HG03066 (cell line): ENCODE data around the gene SLC6A3.
"Not testable (repeated sequence)": the region's sequence is repeated elsewhere in the genome, so short reads cannot be mapped to it uniquely, and the experiment has no call there.

Source experiments
- ATAC-seq: cut with Tn5 transposase; IDR thresholded peaks from one replicate; pipeline ENCODE4 v1.9.1; 2021; ENCODE audit warnings: low read depth; ENCODE audit not compliant: unreplicated experiment

SLC6A3 gene

DNA sequence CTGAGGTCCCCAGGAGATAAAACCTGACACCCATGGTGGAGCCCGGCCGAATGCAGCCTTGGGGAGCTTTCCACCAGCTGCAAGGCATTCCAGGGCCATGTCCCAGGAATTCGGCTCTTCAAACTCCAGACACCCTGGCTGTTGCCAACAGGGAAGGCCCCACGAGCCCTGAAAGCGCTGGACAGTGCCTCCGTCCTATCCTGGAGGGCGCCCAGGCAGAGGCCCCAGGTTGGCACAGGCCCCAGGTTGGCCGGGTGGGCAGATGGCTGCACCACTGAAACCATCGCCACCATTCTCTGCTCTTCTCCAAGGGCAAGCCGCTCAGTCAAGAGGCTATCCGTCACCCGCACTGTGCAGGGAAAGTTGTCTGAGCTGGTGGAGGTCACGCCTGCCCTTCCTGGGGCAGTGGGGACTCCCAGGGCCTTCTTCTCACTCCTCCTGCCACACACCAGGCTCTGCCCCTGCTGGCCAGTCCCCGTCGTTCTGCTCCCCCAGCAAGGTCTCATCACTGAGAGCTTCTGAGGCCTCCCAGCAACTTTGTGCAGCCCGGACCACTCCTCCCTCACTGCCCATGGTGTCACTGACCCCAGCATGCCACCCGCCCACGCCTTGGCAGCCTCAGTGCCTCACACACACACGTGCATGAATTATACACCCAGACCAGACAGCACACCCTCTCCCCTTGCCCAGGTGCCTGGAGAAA, 21.2 kb downstream of the SLC6A3 start:
- ATAC-seq = no peak

DNA sequence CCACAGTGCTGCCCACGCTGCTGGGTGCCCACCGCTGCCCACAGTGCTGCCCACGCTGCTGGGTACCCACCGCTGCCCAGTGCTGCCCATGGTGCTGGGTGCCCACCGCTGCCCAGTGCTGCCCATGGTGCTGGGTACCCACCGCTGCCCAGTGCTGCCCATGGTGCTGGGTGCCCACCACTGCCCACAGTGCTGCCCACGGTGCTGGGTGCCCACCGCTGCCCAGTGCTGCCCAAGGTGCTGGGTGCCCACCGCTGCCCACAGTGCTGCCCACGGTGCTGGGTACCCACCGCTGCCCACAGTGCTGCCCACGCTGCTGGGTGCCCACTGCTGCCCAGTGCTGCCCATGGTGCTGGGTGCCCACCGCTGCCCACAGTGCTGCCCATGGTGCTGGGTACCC, 22.7 kb downstream of the SLC6A3 start:
- ATAC-seq = not testable (repeated sequence)

DNA sequence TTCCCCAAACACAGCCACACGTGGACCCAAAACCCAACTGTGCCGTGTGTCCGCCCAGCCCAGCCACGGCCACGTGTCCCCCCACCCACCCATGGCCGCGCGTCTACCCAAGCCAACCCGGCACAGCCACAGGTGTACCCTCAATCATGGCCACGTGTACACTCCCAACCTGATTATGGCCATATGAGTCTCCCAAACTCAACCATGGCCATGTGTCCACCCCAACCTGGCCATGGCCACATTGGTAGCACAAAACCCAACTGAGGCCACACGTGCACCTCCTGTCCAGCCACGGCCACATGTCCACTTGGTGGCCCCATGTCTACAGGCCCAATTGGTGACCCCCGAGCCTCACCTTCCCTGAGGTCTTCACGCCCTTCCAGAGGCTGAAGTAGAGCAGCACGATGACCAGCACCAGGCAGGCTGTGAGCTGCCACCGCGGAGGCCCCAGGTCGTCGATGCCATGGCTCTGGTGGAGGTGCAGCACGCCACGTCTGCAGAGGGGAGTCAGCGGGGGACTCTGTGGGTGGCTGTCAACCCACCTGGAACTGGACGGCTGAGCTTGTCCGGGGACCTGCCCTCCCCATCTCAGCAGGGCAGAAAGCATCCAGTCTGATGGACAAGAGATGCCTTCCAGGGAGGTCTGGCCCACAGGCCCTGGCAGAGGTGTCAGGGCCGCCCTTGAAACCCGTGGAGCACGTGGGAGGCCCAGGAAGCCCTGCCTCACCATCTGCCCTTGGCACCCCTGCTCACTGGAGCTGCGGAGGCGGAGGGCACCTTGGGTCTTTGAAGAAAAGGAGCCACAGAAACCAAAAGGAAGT, 23.5 kb downstream of the SLC6A3 start:
- no peak for ATAC-seq

DNA sequence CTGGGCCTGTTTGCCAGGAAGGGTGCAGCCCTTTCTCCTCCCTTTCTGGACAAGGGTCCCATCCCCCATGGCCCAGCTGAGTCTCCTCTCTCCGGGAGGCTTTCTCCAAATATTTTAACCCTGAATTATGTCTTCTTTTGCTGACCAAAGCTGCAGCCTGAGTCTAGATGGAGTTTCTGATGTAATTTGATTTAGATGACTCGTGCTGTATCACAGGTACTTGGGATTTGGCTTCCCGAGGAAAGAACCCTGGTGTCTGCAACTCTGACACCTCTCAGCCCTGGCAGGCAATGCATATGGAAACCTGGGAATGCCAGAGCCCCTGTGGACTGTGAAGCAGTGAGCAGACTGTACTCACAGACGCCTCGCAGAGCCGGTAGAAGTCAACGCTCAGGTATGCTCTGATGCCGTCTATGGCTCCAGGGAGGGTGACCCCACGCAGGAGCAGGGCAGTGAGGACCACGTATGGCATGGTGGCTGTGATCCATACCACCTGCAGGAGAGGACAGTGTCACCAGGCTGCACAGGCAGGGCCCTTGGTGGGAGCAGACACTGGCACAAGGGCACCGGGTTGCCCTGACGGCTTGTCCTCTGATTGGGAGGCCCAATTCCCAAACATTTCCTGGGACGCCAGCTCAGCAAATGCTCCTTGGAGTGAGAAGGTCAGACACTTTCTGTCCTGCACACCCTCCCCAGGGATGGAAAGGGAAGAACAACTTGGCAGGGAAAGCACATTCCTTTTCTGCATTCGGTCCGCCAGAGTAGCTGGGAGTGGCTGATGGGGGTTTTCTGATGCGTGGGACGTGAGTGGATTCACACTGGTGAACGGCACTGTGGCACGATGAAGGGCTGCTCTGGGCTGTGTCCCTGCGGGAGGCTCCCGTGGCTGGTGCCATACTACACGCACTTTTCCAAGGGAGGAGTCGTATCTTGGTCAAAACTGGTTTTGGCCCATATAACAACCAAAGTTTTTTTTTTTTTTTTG, 24.7 kb downstream of the SLC6A3 start:
- ATAC-seq = no peak

DNA sequence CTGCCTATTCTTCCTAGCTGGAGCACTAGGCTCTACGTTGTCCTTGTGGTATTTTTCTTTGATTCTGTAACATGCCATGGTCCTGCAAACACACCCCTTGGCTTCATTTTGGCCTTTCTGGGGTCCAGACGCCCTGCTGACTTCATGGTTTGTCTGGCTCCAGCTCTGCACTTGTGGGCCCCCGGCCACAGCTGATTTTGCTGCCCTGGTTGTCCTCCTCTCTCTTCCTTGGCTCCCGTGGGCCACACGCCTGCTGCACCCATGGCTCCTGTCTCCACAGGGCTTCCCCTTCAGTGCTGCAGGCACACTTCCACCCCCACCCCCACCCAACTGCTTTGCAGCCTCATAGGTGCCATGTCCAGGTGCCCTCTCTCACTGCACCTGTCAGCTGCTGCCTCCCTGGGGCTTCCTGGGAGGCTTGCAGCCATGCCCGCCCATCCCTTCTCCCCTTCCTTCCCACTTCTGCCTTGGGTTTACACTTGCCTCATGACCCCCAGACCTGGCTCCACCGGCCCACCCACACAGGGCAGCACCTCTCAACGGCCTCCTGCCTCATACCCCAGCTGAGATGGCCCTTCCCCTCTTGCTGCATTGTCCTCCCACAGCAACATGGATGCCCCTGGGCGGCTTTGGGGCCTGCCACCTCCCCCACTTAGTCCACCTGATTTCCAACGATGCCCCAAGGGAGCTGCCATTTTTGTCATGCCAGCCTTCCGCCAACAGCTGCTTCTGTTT, 25.6 kb downstream of the SLC6A3 start:
- ATAC-seq = no peak

DNA sequence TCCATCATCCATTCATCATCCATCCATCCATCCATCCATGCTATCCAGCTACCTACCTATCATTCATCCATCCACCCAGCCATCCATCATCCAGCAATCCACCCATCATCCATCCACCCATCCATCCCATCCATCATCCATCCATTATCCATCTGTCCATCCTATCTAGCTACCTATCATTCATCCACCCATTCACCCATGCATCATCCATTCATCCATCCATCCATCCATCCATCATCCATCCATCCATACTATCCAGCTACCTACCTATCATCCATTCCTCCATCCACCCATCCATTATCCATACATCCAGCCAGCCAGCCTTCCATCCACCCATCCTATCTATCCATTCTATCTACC, 26.3 kb downstream of the SLC6A3 start:
- ATAC-seq = no peak

DNA sequence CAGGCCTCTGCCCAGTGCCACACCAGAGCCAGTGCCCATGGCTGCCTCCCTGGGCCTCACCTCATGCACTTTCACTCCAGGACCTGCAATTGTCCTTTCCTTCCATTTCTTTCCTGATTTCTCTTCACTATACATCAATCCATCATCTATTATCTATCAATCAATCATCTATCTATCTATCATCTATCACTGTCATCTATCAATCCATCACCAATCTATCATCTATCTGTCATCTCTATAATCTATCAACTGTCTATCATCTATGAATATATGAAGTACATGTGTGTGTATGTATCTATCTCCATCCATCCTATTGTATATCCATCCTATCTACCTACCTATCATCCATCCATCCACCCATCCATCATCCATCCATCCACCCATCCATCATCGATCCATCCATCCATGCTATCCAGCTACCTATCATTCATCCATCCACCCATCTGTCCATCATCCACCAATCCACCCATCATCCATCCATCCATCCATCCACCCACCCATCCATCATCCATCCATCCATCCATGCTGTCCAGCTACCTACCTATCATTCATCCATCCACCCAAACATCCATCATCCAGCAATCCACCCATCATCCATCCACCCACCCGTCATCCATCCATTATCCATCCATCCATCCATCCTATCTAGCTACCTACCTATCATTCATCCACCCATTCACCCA, 26.9 kb downstream of the SLC6A3 start:
- no peak for ATAC-seq

DNA sequence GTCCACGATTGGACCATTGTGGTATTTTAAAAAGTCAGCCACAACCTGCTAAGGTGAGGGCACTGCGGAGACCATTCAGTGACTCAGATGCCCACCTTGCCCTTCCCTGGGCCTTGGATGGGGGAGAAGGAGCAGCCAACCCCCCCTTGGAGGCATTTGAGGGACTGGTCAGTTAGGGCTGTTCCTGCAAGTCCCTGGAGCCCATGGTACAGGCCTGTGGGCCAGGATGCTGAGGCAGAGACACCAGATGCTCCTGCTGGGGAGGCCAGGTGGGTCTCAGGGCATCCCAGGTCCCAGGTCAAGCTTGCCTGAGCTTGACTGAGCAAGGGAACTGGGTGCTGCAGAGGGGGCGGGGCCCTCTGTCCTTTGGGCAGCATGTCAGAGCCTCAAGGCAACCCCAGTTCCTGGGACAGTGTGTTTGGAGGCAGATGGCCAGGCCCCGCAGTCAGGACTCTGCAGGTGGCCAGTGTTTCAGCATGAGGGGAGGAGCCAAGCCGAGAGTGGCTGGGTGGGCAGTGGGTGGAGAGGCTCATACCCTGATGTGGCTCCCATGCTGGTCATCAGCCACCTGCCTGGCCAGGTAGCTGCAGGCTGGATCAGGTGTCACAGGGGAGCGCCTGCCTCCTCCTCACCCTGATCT, 27.5 kb downstream of the SLC6A3 start:
- no peak for ATAC-seq

DNA sequence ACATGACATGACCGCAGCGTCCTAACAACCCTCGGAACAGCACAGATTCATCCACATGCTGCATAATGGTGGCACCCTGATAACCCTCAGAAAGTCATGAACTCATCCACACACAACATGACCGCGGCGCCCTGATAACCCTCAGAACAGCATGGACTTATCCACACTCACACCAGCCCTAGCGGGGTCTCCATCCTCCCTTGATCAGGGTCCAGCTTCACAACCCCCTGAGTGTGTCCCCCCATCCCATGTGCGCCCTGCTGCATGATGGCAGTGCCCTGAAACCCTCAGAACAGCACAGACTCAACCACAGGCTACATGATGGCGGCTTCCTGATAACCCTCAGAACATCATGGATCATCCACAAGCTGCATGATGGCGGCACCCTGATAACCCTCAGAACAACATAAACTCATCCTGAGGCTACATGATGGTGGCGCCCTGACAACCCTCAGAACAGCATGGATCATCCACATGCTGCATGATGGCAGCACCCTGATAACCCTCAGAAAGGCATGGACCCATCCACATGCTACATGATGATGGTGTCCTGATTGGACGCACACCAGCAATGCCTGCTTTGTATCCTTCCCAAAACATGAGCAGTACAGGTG, 28.3 kb downstream of the SLC6A3 start:
- ATAC-seq = no peak

DNA sequence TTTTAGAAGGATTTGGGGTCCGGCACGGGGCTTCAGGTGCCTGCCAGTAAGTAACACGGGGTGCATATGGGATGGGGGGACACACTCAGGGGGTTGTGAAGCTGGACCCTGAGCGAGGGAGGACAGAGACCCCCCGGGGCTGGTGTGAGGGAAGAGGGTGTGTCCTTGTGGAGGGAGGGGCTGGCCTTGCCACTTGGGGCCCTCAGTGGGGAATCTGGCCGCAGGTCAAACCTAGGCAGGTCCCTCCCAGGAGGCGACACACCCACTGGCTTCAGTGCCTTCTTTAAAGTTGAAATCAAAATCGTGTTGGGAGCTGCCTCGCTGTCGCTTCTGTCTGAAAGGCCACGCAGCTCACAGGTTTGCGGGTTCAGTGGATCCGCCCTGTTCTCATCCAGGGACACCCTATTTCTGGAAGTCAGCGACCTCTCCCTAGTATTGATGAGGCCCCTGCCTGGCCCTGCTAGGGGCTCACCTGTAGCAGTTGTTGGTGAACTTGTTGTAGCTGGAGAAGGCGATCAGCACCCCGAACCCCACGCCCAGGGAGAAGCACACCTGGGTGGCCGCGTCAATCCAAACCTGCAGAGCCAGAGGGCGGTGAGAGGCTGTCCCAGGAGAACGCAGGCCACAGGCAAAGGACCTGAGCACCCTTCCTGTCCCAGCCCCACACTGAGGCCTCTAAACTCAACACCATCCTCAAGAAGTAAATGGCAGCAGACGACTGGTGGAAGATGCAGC, 29.4 kb downstream of the SLC6A3 start:
- no peak for ATAC-seq

DNA sequence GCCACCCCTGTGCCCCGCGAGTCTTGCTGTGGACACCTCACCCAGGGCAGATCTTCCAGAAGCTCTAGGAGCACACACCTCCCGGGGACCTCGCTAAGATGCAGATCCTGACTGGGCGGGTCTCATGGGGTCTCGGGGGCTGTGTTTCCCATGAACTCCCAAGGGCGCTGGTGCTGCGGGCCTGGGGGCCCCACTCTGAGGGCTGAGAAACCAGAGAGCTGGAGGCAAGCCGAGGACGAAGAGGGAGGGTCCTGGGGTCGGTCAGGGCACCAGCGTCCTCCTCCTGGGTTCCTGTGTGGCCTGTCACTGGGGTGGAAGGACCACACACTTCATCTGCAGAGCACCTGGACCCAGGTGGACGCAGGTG, 30.2 kb downstream of the SLC6A3 start:
- no peak for ATAC-seq

DNA sequence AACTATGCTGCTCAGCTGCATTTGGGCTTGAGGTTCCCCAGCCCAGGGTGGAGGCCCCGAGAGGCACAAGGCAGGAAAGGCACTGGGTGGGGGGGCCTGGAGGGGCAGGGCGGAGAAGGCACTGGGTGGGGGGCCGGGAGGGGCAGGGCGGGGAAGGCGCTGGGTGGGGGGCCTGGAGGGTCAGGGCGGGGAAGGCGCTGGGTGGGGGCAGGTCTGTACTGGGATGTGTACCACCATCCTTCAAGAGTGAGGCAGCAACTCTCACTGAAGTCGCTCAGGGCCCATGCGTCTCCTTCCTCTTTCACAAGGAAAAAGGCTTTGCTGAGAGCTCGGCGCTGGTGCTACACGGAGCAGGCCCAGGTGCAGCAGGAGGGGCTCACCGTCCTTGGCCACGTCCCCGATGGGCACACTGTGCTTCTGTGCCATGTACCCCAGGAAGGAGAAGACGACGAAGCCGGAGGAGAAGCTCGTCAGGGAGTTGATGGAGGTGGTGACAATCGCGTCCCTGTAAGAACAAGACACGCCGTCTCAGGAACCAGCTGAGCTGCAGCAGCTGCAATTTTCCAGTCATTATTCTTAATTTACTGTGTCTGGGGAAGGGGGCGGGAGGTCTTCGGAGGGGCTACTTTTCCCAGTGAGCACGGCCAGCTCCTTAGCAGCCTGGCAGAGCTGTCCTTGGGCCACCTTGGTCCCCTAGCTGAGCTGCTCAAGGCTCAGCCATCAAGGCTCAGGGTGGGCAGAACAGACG, 30.8 kb downstream of the SLC6A3 start:
- ATAC-seq = no peak

DNA sequence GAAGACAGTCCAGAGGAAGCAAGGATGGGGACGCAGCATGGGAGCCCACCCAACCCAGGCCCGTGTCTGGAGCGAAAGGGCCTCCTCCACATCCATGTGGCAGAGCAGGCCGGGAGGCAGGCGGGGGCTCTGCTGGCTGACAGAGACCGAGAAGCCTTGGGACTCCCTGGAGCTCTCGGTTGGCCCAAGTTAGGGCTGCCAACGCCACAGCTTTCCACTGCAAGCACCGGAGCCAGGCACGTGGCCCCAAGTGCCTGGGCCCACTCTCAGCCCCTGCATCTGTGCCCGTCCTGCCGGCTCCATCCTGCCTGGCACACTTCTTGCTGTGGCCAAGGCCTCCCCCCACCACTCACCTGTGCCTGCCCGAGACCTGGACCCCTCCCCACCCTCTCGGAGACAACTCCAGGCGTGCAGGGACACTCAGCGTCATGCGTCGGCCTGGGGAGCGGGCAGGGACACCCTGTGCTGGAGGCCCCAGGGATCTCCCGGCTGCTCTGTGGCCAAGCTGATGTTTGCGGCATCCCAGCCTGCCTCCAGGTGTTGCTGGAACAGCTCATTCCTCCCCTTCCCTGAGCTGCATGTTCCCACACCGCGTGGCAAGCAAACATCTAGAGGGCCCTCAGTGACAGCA, 31.5 kb downstream of the SLC6A3 start:
- no peak for ATAC-seq

DNA sequence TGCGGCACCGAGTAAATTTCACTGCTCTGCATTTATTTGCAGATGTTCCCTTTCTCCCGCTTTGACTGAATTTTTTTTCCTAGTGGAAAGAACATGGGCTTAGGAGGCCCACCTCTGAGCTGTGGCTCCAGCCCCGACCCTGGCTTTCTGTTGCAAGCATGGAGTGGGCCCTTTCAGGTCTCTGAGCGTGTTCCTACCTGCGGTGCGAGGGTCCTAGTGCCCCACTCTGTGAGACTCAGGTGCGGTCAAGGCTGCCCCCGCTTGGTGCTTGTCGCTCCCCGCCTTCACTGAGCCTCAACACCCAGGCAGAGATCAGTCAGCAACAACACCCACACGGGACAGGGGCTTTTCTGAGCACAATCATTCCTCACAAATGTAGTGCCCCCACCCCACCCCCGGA, 32.0 kb downstream of the SLC6A3 start:
- ATAC-seq = no peak

DNA sequence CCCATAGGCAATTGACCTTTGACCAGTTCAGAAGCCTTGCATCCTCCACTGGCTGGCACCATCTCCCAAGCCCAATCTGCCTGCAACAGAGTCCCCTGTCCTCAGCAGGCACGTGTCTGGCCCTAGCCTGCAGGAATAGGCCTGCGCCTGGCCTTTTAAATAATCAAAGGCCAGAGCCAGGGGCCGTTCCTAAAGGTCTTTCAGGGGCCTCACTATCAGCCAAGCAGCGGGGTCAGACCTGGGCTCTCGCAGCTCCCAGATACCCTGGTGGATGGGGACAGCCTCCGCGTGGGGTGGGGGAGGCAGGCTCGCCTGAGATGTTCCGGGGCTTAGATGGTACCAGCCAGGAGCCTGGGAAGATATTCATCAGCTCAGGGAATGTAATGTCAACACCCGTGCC, 32.6 kb downstream of the SLC6A3 start:
- ATAC-seq = no peak

DNA sequence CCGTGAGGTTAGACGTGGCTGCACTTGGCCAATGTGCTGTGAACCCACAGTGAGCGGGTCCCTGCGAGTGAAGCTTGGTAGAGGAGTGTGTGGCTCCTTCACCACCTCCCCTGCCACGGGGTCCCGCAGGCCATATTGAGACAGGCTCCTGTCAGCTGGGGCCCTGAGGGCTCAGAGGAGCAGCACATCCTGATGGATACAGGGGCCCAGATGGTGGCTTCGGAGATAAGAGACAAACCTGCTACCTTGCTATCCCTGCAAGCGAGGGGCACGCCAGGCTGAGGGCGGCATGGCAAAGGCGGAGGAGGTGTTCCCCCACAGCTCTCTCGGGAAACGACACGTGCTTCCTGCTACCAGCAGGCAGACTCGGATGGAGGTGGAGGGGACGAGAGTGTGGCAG, 33.1 kb downstream of the SLC6A3 start:
- ATAC-seq = no peak

DNA sequence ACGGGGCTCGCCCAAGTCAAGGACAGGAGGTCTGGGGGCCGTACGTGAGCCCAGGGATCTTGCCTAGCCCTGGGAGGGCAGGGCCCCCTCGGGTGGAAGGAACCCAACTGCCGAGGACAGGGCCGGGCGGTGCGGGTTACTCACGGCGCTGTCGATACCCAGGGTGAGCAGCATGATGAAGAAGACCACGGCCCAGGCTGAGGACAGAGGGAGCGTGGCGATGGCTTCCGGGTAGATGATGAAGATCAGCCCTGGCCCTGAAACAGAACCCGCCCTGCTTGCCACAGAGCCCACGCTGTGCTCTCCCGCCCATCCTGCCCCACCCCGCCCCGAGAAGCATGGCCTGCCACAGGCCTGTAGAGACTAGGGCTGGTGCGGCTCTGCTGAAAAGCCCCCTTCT, 34.1 kb downstream of the SLC6A3 start:
- ATAC-seq = no peak
